Neural cell (in vitro differentiated cells): ENCODE data around the gene WNK2.

Source experiments
- CTCF ChIP-seq: fragments of 450-650 bp; IDR thresholded peaks from 2 replicates; pipeline ENCODE4 v1.5.1; 2014; ENCODE audit warnings: antibody characterized with exemption, mild to moderate bottlenecking, moderate library complexity; ENCODE audit not compliant: poor library complexity, severe bottlenecking
- POLR2AphosphoS5 ChIP-seq: IDR thresholded peaks from 2 replicates; pipeline ENCODE4 v1.6.1; 2012
- REST ChIP-seq: IDR thresholded peaks from 2 replicates; pipeline ENCODE4 v1.6.1; 2012; ENCODE audit warnings: borderline replicate concordance
- SMC3 ChIP-seq: fragments of 450-650 bp; conservative IDR thresholded peaks from 2 replicates; pipeline ENCODE4 v1.6.1; 2014; ENCODE audit warnings: antibody characterized with exemption, mild to moderate bottlenecking, moderate library complexity; ENCODE audit not compliant: poor library complexity

- peak; percentile 94 for TF ChIP-seq CTCF
- no peak for TF ChIP-seq REST
- no peak for TF ChIP-seq POLR2AphosphoS5
- peak; percentile 92 for TF ChIP-seq SMC3
Observed at GRCh38 chr9:93159601-93160471, 24.1 kb upstream of the WNK2 start.
